GM18507 (cell line): ENCODE results near the gene VPS13D.
"Not testable (repeated sequence)": the region's sequence is repeated elsewhere in the genome, so short reads cannot be mapped to it uniquely, and the experiment has no call there.

Experiments used
- DNase-seq: peaks from one replicate; pipeline ENCODE4 v3.0.0; 2011; ENCODE audit warnings: low read depth; ENCODE audit not compliant: insufficient read length; ENCODE audit errors: extremely low spot score
- FAIRE-seq: peaks from 2 replicates; lab custom pipeline; 2011; peaks lifted over from hg19 to GRCh38; lab: Jason Lieb, UNC

The VPS13D gene

GRCh38 chr1:12513181-12513580, 283.4 kb downstream of the VPS13D start:
- DNase-seq (no peak), FAIRE-seq (no peak)

DNA sequence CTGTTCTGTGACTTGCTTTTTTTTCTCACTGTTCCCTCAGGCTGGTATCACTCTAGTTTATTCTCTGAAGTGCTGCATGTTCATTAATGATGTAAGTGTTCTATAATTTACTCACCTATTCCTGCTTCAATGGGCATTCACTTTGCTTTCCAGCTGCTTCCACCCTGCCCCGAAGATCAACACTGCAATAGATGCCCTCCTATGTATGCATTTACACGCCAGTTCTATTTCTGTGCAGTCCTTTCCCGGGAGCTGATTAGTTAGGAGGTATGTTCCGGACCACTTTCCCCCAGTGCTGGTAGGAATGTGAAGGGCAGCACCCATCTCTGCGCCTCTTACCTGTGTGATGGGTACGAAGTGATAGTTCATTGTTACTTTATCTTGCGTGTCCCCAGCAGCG, 284.8 kb downstream of the VPS13D start:
- no peak for FAIRE-seq
- no peak for DNase-seq

- no peak for DNase-seq
- FAIRE-seq, result no peak
Observed at GRCh38 chr1:12515234-12515633, 285.4 kb downstream of the VPS13D start.

GRCh38 chr1:12516741-12517140, 286.9 kb downstream of the VPS13D start:
- DNase-seq (no peak), FAIRE-seq (no peak)

GRCh38 chr1:12518931-12519692, 289.3 kb downstream of the VPS13D start:
- FAIRE-seq (no peak), DNase-seq (peak; percentile 12)

- no peak for DNase-seq
- FAIRE-seq, result no peak
Observed at GRCh38 chr1:12519693-12520364, 290.0 kb downstream of the VPS13D start.

DNA sequence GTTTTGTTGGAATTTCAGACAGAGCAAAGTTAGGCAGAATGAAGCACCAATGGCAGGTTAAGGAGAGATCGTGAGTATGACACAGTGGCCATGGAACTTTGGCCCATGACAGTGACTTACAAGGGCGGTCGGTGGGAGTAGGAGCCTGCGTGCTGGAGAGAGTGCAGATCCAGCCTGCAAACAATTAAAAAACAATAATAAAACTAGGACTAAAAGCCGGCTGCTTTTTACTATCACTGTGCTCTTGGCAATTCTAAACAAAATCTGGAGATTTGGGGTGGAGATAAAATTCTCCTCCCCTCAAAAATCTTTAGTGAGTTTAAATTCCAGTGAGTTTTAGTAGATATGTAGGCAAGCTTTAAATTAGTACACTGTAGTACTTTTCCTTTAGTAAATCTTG, 291.3 kb downstream of the VPS13D start:
- FAIRE-seq (no peak), DNase-seq (no peak)

- not testable (repeated sequence) for FAIRE-seq, DNase-seq
Observed at GRCh38 chr1:12522780-12523179, 292.9 kb downstream of the VPS13D start.

DNA sequence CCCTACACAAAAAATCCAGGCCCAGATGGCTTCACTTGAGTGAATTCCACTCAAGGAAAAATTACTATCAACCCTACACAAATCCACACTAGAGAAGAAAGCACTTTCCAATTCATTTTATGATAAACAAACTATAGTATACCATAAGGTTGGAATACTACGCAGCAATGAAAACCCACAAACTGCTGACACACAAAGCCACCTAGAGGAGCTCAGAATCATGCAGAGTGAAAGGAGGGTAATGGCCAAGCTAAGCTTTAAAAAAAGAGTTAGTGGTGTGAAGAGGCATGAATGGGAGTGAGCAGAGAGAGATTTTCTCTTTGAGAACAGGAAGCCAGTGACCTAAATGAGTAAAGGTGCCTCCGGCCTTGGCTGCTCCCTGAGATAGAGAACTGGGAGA, 294.4 kb downstream of the VPS13D start:
- DNase-seq (no peak), FAIRE-seq (no peak)

DNA sequence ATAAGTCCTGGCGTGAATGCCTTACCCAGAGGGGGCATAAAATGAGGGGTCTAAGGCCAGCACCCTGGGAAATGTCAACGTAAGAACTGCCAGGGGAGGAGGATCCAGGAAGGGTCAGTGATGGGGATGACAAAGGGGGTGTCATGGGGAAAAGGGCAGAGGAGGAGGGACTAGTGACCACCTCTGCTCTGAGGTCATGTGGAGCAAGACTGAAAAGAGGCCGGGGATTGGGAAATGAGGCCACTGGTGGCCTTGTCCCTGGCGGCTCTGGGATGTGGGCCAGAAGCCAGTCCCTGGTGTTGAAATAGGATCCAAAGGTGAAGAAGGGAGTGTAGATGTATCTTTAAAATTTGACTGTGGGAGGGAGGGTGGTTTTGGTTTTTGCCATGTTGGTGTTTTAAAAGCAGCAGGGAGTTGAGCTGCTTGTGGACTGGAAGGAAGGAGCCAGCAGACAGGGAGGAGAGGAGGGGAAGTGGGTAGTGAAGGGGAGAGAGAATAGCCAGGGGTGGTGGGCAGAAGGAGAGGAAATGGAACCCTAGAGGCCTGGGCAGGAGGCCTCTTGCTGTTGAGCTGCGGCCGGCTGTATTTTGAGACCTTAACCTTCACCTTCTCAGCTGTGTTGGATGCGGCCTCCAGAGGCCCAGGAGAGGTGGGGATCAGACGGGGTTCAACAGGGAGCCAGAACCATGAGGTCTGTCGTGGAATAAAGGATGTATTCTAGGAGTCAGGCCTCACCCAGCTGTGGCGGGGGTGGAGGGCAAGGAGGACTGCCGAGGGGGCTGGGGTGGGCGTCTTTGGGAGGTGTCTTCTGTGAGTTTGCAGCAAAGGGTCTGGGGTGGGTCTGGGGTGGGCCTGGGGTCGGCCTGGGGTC, 295.7 kb downstream of the VPS13D start:
- FAIRE-seq (no peak), DNase-seq (no peak)

- no peak for DNase-seq
- FAIRE-seq, result no peak
Observed at GRCh38 chr1:12527564-12527963, 297.7 kb downstream of the VPS13D start.

- FAIRE-seq (no peak), DNase-seq (no peak)
Observed at GRCh38 chr1:12528021-12528852, 298.4 kb downstream of the VPS13D start.

DNA sequence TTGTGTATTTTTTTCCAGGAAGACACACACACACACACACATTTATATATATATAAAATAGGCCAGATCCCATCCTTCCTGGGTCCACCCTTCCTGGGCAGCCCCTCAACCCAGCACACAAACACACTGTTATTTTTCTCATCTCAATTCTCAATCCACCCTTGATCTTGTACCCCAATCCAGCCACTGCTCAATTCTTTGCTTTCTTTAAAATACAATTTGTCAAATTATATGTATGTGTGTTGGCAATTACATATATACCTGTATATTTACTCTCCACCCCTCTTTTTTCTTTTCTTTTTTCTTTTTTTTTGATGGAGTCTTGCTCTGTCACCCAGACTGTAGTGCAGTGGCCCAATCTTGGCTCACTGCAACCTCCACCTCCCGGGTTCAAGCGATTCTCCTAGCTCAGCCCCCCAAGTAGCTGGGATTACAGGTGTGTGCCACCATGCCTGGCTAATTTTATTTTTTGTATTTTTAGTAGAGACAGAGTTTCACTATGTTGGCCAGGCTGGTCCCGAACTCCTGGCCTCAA, 299.9 kb downstream of the VPS13D start:
- DNase-seq (no peak), FAIRE-seq (no peak)

GRCh38 chr1:12530462-12531178, 300.8 kb downstream of the VPS13D start:
- no peak for DNase-seq
- FAIRE-seq, result no peak

DNA sequence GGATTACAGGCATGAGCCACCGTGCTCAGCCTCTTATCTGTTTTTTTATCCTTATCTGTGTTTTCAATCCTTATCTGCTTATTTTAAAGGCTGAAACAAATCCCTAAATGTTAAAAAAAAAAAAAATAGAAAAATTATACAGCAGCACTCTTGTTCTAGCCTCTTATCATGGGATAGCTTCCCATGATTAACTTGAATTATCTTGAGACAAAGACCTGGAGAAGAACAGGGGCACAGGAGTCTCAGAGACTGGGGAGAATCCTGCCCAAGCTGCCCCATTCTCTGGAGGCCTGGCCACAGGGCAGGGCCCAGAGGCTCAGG, 301.3 kb downstream of the VPS13D start:
- FAIRE-seq (no peak), DNase-seq (no peak)

DNA sequence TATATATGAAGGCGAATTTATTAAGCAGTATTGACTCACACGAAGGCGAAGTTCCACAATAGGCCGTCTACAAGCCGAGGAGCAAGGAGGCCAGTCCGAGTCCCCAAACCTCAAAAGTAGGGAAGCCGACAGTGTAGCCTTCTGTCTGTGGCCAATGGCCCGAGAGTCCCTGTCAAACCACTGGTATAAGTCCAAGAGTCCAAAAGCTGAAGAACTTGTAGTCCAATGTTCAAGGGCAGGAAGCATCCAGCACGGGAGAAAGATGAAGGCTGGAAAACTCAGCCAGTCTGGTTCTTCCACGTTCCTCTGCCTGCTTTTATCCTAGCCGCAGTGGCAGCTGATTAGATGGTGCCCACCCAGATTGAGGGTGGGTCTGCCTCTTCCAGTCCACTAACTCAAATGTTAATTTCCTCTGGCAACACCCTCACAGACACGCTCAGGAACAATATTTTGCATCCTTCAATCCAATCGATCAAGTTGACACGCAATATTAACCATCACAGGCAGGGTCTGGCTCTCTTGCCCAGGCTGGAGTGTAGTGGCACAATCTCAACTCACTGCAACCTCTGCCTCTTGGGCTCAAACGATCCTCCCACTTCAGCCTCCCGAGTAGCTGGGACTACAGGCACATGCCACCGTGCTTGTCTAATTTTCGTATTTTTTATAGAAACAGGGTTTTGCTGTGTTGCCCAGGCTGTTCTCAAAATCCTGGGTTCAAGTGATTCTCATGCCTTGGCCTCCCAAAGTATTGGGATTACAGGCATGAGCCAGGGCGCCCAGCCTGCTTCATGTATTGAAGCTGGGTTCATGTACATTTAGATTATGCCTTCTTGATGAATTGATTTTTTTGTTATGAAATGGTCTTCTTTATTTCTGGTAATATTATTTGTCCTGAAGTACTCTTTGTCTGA, 302.8 kb downstream of the VPS13D start:
- FAIRE-seq (no peak), DNase-seq (no peak)

- DNase-seq (no peak), FAIRE-seq (no peak)
Observed at GRCh38 chr1:12536023-12536639, 306.3 kb downstream of the VPS13D start.
